GM23248 (cell line): Measurements from ENCODE around the gene TWIST2.

Experiments used
- EZH2 ChIP-seq: fragments of 200-600 bp; sonication (generic); IDR thresholded peaks from 2 replicates; pipeline ENCODE4 v1.6.1; 2018; ENCODE audit warnings: antibody characterized with exemption, mild to moderate bottlenecking; ENCODE audit not compliant: insufficient read depth, poor library complexity, severe bottlenecking
- EZH2phosphoT487 ChIP-seq: fragments of 200-600 bp; sonication (generic); IDR thresholded peaks from 2 replicates; pipeline ENCODE4 v1.6.1; 2018; ENCODE audit warnings: antibody characterized with exemption, moderate library complexity, mild to moderate bottlenecking, low read depth; ENCODE audit not compliant: insufficient read depth

DNA sequence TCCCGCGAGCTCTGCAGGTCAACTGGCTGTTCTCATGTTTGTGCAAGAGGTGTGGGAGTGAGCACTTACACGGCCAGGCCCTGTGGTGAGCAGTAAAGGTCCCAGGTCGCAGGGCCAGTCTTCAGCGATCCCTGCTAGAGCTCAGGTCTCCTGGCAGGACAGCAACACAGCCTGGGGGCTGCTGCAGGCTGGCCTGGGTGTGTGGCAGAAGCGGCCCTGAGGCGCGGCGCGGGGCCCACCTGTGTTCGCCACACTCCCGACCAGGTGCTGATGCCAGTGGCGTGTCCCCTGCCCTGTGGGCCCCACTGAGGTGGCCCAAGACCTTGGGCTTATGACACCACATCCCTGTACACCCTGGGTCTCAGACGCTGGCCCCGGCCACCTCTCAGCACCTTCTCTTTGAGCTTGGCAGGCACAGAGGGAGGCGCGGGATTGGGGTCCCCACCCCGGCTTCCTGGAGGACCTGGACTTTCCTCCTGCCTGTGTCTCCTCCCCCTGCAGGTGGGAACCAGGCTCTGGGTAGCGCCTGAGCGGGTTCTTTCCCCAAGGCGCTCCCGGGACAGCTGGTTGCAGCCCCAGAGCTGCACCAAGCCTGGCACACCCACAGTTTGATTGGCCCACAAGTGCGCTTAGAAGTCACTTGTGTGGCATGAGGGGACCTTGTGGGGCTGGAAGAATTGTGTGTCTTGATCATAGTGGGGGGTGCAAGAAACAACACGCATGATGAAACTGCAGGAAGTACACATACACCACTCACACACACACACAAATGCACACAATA lies 59.2 kb downstream of the TWIST2 start:
- TF ChIP-seq EZH2 (no peak), EZH2phosphoT487 (no peak)
